ENCODE results near the gene PHF12. TPM values are rescaled to one million over a fixed set of nuclear protein-coding genes. Genes with fewer than 3 reads are reported as not detected.

The PHF12 gene
- total RNA-seq, 1 donor from 2014 or later = 58.4 TPM

GRCh38 chr17:28929787-28930186 is 21.5 kb downstream of the PHF12 start:
- Mint-ChIP-seq H3K4me3 (no peak overlapping the region), H3K36me3 (ENCODE audit: low read depth) (peaks cover 44% of the 10 kb centered on the region), H3K4me1 (ENCODE audit: low read depth) (peaks cover 57% of the 10 kb centered on the region), H3K27me3 (ENCODE audit: insufficient read depth) (no peaks in the 10 kb centered on the region), H3K9me3 (peaks cover 12% of the 10 kb centered on the region), H3K27ac (peak overlapping the region; percentile 45)
- intact Hi-C loops (cut with micrococcal nuclease) = loop anchor here (2.0 to 10.0 kb wide), 4 partner anchors 27 to 355 kb away; partner anchors contain the start of genes ALDOC, BLTP2, DHRS13 and PIGS
- no peak for DNase-seq (ENCODE audit: low spot score)

GRCh38 chr17:28928061-28928460 is 23.3 kb downstream of the PHF12 start:
- no peak for DNase-seq (ENCODE audit: low spot score)
- intact Hi-C loops (cut with micrococcal nuclease) = loop anchor here (2.0 to 10.0 kb wide), 4 partner anchors 25 to 353 kb away; partner anchors contain the start of genes ALDOC, BLTP2, DHRS13 and PIGS
- Mint-ChIP-seq H3K4me1 (ENCODE audit: low read depth) (peaks cover 58% of the 10 kb centered on the region), H3K27ac (peak overlapping the region; percentile 82), H3K9me3 (peaks cover 12% of the 10 kb centered on the region), H3K27me3 (ENCODE audit: insufficient read depth) (no peaks in the 10 kb centered on the region), H3K4me3 (no peak overlapping the region), H3K36me3 (ENCODE audit: low read depth) (peaks cover 45% of the 10 kb centered on the region)

- intact Hi-C loops (cut with micrococcal nuclease) = loop anchor here (1.0 to 10.0 kb wide), 6 partner anchors 23 to 352 kb away; partner anchors contain the start of genes ALDOC, BLTP2, NEK8 and PIGS
- Mint-ChIP-seq H3K36me3 (ENCODE audit: low read depth) (peaks cover 52% of the 10 kb centered on the region), H3K9me3 (peaks cover 12% of the 10 kb centered on the region), H3K4me1 (ENCODE audit: low read depth) (peaks cover 58% of the 10 kb centered on the region), H3K4me3 (peak overlapping the region; percentile 4), H3K27ac (peak overlapping the region; percentile 92), H3K27me3 (ENCODE audit: insufficient read depth) (no peaks in the 10 kb centered on the region)
- DNase-seq (ENCODE audit: low spot score) = no peak
Measured at GRCh38 chr17:28926786-28927185, 24.5 kb downstream of the PHF12 start.

GRCh38 chr17:28926366-28926765 is 25.0 kb downstream of the PHF12 start:
- Mint-ChIP-seq H3K4me3 (peak overlapping the region; percentile 19), H3K27ac (peak overlapping the region; percentile 92), H3K36me3 (ENCODE audit: low read depth) (peaks cover 56% of the 10 kb centered on the region), H3K27me3 (ENCODE audit: insufficient read depth) (no peaks in the 10 kb centered on the region), H3K4me1 (ENCODE audit: low read depth) (peaks cover 58% of the 10 kb centered on the region), H3K9me3 (peaks cover 12% of the 10 kb centered on the region)
- no peak for DNase-seq (ENCODE audit: low spot score)
- intact Hi-C loops (cut with micrococcal nuclease) = loop anchor here (1.0 to 10.0 kb wide), 6 partner anchors 23 to 352 kb away; partner anchors contain the start of genes ALDOC, BLTP2, NEK8 and PIGS

- Mint-ChIP-seq H3K4me1 (ENCODE audit: low read depth) (peaks cover 58% of the 10 kb centered on the region), H3K9me3 (peaks cover 12% of the 10 kb centered on the region), H3K36me3 (ENCODE audit: low read depth) (peaks cover 58% of the 10 kb centered on the region), H3K4me3 (peak overlapping the region; percentile 19), H3K27me3 (ENCODE audit: insufficient read depth) (no peaks in the 10 kb centered on the region), H3K27ac (peak overlapping the region; percentile 92)
- intact Hi-C loops (cut with micrococcal nuclease) = loop anchor here (1.0 to 10.0 kb wide), 7 partner anchors 10 to 351 kb away; partner anchors contain the start of genes ALDOC, BLTP2, NEK8 and PIGS
- peak; percentile 62 for DNase-seq (ENCODE audit: low spot score)
Measured at GRCh38 chr17:28925912-28926365, 25.4 kb downstream of the PHF12 start.

- Mint-ChIP-seq H3K4me1 (ENCODE audit: low read depth) (peaks cover 29% of the 10 kb centered on the region), H3K36me3 (ENCODE audit: low read depth) (peaks cover 65% of the 10 kb centered on the region), H3K27me3 (ENCODE audit: insufficient read depth) (no peaks in the 10 kb centered on the region), H3K27ac (no peak overlapping the region), H3K9me3 (no peaks in the 10 kb centered on the region), H3K4me3 (no peak overlapping the region)
- intact Hi-C loops (cut with micrococcal nuclease) = loop anchor here (10.0 kb wide), 2 partner anchors 275 to 345 kb away; partner anchors contain the start of genes ALDOC, BLTP2 and PIGS
- no peak for DNase-seq (ENCODE audit: low spot score)
Measured at GRCh38 chr17:28920201-28920600, 31.1 kb downstream of the PHF12 start.

- Mint-ChIP-seq H3K27me3 (ENCODE audit: insufficient read depth) (no peaks in the 10 kb centered on the region), H3K4me3 (no peak overlapping the region), H3K4me1 (ENCODE audit: low read depth) (peaks cover 20% of the 10 kb centered on the region), H3K27ac (no peak overlapping the region), H3K9me3 (no peaks in the 10 kb centered on the region), H3K36me3 (ENCODE audit: low read depth) (peaks cover 65% of the 10 kb centered on the region)
- intact Hi-C loops (cut with micrococcal nuclease) = no loop called here
- no peak for DNase-seq (ENCODE audit: low spot score)
Measured at GRCh38 chr17:28918295-28918694, 33.0 kb downstream of the PHF12 start.

- Mint-ChIP-seq H3K4me1 (ENCODE audit: low read depth) (peaks cover 18% of the 10 kb centered on the region), H3K36me3 (ENCODE audit: low read depth) (peaks cover 68% of the 10 kb centered on the region), H3K27me3 (ENCODE audit: insufficient read depth) (no peaks in the 10 kb centered on the region), H3K27ac (no peak overlapping the region), H3K4me3 (no peak overlapping the region), H3K9me3 (no peaks in the 10 kb centered on the region)
- intact Hi-C loops (cut with micrococcal nuclease) = loop anchor here (2.0 kb wide), 1 partner anchor 15 kb away; the partner anchor contains the start of gene DHRS13
- DNase-seq (ENCODE audit: low spot score) = no peak
Measured at GRCh38 chr17:28917465-28917864, 33.9 kb downstream of the PHF12 start.

- Mint-ChIP-seq H3K9me3 (no peaks in the 10 kb centered on the region), H3K4me1 (ENCODE audit: low read depth) (peaks cover 18% of the 10 kb centered on the region), H3K27ac (peak overlapping the region; percentile 47), H3K27me3 (ENCODE audit: insufficient read depth) (no peaks in the 10 kb centered on the region), H3K4me3 (no peak overlapping the region), H3K36me3 (ENCODE audit: low read depth) (peaks cover 68% of the 10 kb centered on the region)
- intact Hi-C loops (cut with micrococcal nuclease) = loop anchor here (2.0 kb wide), 1 partner anchor 14 kb away; the partner anchor contains the start of gene DHRS13
- DNase-seq (ENCODE audit: low spot score) = no peak
Measured at GRCh38 chr17:28917029-28917428, 34.3 kb downstream of the PHF12 start.

- H3K4me3 Mint-ChIP-seq = no peak overlapping the region
Measured at GRCh38 chr17:28916302-28916934, 34.9 kb downstream of the PHF12 start.

GRCh38 chr17:28912938-28913333 is 38.4 kb downstream of the PHF12 start:
- DNase-seq (ENCODE audit: low spot score) = no peak
- intact Hi-C loops (cut with micrococcal nuclease) = no loop called here
- no peaks in the 10 kb centered on the region for H3K27me3 Mint-ChIP-seq (ENCODE audit: insufficient read depth)
- peaks cover 18% of the 10 kb centered on the region for H3K4me1 Mint-ChIP-seq (ENCODE audit: low read depth)
- H3K36me3 Mint-ChIP-seq (ENCODE audit: low read depth) = peaks cover 71% of the 10 kb centered on the region
- H3K27ac Mint-ChIP-seq = no peak overlapping the region
- no peak overlapping the region for H3K4me3 Mint-ChIP-seq
- no peaks in the 10 kb centered on the region for H3K9me3 Mint-ChIP-seq

More at GRCh38 chr17:28916302-28916934, 34.9 kb downstream of the PHF12 start:
- intact Hi-C loops (cut with micrococcal nuclease) = loop anchor here (1.0 to 2.0 kb wide), 5 partner anchors 9 to 189 kb away; partner anchors contain the start of gene DHRS13
- DNase-seq (ENCODE audit: low spot score) = no peak
- H3K9me3 Mint-ChIP-seq = no peaks in the 10 kb centered on the region
- H3K27me3 Mint-ChIP-seq (ENCODE audit: insufficient read depth) = no peaks in the 10 kb centered on the region
- H3K36me3 Mint-ChIP-seq (ENCODE audit: low read depth) = peaks cover 63% of the 10 kb centered on the region
- peaks cover 18% of the 10 kb centered on the region for H3K4me1 Mint-ChIP-seq (ENCODE audit: low read depth)
- H3K27ac Mint-ChIP-seq = peak overlapping the region; percentile 47

- no peak for DNase-seq (ENCODE audit: low spot score)
- Mint-ChIP-seq H3K27me3 (ENCODE audit: insufficient read depth) (no peaks in the 10 kb centered on the region), H3K36me3 (ENCODE audit: low read depth) (peaks cover 69% of the 10 kb centered on the region), H3K4me3 (no peak overlapping the region), H3K4me1 (ENCODE audit: low read depth) (peaks cover 18% of the 10 kb centered on the region), H3K27ac (no peak overlapping the region), H3K9me3 (no peaks in the 10 kb centered on the region)
- intact Hi-C loops (cut with micrococcal nuclease) = no loop called here
Measured at GRCh38 chr17:28912281-28912937, 38.9 kb downstream of the PHF12 start.
